ENCODE measurements around the gene XYLT1.

XYLT1 gene

GRCh38 chr16:17371299-17371698, 99.5 kb downstream of the XYLT1 start:
- no peak for DNase-seq

GRCh38 chr16:17370731-17371285, 100.0 kb downstream of the XYLT1 start:
- DNase-seq, result peak; percentile 71

- peak; percentile 53 for DNase-seq
Observed at GRCh38 chr16:17370223-17370707, 100.5 kb downstream of the XYLT1 start.

DNA sequence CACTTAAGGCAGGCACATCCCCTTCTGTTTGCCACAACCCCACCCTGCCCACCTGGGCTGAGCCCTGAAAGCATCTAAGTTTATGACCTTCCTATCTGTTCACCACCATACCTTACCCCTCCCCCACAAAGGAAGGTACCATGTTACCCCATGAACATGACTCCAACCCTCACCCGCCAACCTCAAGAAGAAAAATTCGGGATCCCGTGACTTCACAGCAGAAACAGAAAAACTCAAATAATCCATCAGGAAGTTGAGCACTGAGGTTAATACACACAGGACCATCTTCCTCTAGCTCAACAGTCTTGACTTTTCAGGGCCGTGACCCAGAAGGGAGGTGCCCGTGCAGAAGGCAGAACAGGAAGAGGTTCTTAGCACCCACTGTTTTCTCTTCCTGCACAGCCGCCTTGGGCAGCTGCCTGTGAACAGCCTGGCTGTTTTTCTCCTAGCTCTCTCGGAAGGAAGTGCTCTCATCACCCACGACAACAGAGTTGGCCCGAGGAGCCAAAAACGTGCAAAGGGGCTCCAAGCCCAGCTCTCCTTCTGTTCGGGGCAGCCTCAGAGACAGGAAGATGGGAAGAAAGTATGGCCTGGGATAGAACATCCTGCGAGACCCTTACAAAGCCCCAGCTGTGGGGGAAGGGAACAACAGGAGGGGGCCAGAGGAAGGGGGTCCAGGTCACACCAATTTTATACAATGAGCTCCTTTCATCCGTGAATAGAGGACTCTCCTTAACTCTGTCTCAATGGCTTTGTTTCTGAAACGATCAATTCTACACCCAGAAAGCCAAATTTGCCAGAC, 101.1 kb downstream of the XYLT1 start:
- peak; percentile 83 for DNase-seq

DNA sequence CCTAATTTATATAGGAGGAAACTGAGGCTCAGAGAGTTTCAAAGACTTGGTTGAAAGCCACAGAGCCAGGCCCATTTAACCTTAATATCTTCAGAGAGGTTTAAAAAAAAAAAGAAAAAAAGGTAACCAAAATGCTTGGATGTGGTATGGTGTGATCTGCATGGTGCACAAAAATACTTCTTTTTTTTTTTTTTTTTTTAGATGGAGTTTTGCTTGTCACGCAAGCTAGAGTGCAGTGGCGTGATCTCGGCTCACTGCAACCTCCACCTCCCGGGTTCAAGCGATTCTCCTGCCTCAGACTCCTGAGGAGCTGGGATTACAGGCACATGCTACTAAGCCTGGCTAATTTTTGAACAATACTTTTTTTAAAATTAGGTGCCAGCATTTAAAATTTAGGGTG, 101.8 kb downstream of the XYLT1 start:
- DNase-seq, result no peak

- no peak for DNase-seq
Observed at GRCh38 chr16:17368446-17368845, 102.3 kb downstream of the XYLT1 start.

DNA sequence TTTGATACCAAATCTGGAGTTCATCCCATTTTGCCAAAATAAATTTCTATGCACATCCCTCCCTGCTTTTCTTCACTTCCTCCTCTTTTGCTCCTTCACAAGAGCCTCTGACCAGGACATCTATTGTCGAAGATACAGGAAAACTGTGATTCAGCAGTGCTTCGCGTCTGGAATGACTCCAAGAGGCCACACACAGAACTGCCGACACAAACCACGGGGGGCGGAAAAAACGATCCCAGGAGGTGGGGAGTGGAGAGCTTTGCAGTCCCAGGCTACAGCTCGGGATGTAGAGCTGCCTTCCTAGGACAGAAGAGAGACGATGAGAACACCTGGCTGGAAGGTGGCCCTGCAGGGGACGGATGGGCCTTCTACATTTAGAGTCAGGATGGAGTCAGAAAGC, 102.8 kb downstream of the XYLT1 start:
- DNase-seq, result peak; percentile 57

- peak; percentile 82 for DNase-seq
Observed at GRCh38 chr16:17367036-17367435, 103.7 kb downstream of the XYLT1 start.

- no peak for DNase-seq
Observed at GRCh38 chr16:17366299-17366961, 104.3 kb downstream of the XYLT1 start.

GRCh38 chr16:17365591-17366298, 105.0 kb downstream of the XYLT1 start:
- no peak for DNase-seq

DNA sequence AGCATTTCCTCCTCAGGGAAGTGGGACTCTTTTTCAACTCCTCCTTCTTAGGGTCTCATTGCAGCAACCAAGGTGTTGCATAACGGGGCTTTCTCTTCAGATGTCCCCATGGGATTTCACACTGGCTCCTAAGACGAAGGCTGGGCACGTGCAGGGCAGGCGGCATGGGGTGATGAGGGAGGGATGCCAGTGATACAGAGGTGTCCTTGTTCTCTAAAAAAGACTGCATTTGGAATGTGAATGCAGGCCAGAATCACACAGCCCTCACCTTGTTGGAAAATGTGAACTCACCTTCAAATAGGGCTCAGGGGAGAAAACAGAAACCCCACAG, 105.6 kb downstream of the XYLT1 start:
- DNase-seq, result no peak

GRCh38 chr16:17364319-17365210, 106.2 kb downstream of the XYLT1 start:
- peak; percentile 79 for DNase-seq

GRCh38 chr16:17362946-17363345, 107.8 kb downstream of the XYLT1 start:
- no peak for DNase-seq

GRCh38 chr16:17362183-17362582, 108.6 kb downstream of the XYLT1 start:
- no peak for DNase-seq

DNA sequence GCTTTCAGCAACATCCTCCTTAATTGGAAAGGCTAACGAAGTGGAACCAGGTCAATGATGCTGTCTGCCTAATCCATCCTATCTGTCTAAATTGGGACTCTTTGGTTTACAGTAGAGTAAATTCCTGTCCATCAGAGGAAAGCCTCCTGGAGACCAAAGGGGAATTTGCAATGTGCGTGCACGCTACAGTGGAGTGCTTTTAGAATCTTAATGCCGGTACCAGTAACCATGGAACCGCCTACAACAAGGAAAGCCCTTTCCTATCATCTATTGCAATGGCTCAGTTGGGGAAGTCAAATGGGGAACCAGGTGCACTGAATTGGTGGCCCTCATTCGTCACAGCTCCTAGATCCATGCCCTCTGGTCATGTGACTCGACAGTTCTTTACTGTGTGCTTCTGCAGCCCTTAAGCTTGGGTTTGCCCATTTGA, 110.1 kb downstream of the XYLT1 start:
- peak; percentile 53 for DNase-seq

DNA sequence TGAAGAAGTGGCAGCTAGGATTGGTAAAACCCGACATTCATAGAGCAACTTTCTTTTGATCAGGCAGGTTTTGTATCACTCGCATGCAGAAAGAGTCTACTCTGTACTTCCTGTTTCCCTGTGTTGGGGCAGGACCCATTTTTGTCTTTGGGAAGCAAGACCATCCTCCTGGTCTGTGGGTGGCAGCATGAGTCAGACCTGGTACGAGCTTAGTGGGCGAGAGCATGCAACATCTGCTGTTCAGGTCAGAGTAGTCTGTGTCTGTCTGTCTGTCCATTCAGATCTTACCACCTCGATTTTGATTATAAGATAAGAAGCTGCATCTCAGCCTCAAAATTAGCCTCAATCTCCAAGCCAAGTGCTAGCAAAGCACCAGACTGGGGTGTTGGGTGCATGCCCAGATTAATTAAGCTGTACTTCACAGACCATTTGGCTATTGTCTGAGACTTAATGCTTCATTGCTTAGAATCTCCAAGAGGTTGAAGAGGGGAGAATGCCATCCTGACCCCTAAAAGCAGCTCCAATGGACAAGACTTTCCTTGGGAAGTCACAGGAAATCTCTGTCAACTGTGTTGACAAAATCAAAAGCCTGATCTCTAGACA, 110.9 kb downstream of the XYLT1 start:
- peak; percentile 84 for DNase-seq

GRCh38 chr16:17358846-17359245, 111.9 kb downstream of the XYLT1 start:
- DNase-seq, result no peak

DNA sequence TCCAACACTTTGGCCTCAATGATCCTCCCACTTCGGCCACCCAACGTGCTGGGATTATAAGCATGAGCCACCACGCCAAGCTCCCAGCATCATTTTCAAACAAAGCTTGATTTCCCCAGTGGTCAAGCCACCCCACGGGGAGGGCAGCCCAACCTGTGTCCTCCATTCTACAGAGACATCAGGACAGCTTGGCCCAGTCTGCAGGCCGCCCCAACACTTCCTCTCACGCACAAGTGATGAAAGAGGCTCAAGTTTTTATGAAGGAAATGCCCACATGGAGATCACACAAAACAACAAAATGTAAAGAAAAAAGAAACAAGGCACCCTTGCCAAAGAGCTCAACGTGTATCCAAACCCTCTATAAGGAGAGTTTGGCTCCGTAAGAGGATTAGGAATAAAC, 112.4 kb downstream of the XYLT1 start:
- DNase-seq, result no peak

- DNase-seq, result no peak
Observed at GRCh38 chr16:17357307-17358062, 113.3 kb downstream of the XYLT1 start.

DNA sequence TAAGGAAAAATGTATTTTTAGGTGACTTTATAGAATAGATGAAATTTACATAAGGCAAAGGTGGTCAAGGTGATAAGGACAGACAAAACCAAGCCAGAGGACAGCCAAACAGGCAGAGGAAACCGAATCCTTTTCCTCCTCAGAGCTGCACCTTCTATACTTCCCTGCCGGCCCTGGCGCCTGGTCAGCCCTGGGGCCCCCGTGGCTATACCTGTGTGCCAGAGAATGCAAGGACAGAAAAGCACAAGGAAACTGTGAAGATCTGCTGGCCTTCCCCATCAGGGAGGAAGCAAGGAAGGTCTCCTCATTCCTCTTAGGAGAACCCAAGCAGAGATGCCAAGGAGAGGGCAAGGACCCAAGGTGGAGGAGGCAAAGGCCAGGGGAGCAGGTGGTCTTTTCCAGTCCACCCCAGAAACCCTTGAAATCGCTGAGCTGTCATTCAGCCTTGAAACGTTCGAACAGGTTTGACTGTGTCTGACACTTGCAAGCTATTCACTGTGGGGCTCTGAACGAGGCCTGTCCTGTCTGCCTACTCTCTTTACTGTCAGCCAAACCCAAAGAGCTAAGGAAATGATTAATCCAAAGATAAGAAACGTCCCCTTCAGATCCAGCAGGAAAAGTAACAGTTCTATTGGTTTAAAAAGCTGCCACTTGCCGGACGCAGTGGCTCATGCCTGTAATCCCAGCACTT, 114.4 kb downstream of the XYLT1 start:
- no peak for DNase-seq

DNA sequence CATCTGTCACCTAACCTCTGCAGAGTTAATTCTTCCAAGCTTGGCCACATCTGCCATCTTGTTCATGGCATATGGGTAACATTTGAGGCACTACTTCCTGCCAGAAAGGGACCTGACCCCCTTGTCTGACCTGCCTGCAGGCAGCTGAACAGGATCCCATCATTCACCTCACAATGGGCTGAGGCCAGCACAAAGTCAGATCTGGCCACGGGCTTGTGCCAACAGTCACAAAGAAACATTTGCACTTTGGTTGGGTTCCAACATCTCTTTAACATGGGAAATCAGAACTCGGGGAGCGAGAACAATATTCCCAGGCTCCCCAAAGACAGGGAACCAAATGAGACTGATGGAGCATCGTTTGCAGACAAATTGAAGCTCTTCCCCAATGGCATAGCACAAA, 116.1 kb downstream of the XYLT1 start:
- DNase-seq, result no peak

Measured in hematopoietic multipotent progenitor cell treated with erythropoietin and hydrocortisone succinate and interleukin-3 and kit ligand, for 4 days (in vitro differentiated cells).